GM19238 (cell line): ENCODE measurements around the gene OR10H2.
"Not testable (repeated sequence)": the region's sequence is repeated elsewhere in the genome, so short reads cannot be mapped to it uniquely, and the experiment has no call there.

ENCODE experiments used
- DNase-seq: peaks from one replicate; pipeline ENCODE4 v3.0.0; 2011; ENCODE audit warnings: low spot score; ENCODE audit not compliant: insufficient read length

Gene OR10H2, protein sequence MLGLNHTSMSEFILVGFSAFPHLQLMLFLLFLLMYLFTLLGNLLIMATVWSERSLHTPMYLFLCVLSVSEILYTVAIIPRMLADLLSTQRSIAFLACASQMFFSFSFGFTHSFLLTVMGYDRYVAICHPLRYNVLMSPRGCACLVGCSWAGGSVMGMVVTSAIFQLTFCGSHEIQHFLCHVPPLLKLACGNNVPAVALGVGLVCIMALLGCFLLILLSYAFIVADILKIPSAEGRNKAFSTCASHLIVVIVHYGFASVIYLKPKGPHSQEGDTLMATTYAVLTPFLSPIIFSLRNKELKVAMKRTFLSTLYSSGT

DNA sequence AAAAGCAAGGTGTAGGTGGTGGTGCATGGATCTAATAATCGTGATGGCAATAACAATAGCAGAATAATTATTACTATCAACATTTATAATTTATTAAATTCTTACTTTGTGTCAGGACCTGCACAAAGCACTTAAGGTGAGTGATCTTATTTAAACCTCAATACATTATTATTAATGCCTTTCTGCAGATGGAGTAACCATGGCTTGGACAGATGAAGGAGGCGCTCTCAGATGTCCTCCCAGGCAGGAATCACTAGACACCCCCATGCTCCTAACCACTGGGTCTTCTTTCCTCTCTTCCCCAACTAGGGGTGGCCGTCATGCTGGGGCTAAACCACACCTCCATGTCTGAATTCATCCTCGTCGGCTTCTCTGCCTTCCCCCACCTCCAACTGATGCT is at the start of gene OR10H2:
Gene OR10H2, plus strand, starts transcription at position 301 of the 400 bp plus-strand sequence. Its CDS starts 20 bp downstream, at position 321.
- DNase-seq, result no peak

DNA sequence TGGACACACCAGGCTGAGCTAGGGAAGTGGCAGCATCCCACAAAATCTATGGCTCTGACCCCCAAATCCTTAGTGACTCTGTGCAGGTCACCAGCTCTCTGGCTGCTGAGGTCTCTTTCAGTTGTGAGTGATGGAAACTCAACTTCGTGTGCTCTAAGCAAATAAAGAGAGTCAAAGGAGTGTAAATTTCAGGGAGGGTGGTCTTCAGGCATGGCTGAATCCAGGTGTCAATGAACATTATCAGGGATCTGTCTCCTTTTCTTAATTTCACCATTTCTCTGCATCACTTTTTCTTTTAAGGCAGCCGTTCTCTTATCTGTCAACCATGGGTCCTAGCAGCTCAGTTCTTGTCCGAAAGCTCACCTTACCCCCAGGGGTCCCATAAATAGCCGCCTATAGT is 48.7 kb upstream of the OR10H2 start:
- DNase-seq, result no peak

DNA sequence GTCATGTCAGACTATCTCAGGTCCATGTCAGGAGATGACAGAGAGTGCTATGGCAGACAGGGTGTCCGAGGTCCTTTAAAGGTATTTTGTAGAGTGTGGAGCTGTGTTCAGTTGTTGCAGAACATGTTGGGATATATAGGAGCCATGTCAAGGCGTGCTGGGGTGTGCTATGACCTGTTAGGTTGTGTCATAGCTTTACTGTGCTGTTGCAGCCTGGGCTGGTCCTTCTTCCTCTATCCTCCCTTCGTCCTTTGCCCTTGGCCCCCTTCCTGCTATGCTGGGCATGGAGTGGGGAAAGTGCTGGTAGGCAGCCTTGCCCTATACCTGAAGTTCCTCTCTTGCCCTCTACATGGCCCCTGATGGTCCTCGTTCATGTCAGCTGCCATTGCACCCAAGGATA is 48.0 kb upstream of the OR10H2 start:
- DNase-seq, result not testable (repeated sequence)

DNA sequence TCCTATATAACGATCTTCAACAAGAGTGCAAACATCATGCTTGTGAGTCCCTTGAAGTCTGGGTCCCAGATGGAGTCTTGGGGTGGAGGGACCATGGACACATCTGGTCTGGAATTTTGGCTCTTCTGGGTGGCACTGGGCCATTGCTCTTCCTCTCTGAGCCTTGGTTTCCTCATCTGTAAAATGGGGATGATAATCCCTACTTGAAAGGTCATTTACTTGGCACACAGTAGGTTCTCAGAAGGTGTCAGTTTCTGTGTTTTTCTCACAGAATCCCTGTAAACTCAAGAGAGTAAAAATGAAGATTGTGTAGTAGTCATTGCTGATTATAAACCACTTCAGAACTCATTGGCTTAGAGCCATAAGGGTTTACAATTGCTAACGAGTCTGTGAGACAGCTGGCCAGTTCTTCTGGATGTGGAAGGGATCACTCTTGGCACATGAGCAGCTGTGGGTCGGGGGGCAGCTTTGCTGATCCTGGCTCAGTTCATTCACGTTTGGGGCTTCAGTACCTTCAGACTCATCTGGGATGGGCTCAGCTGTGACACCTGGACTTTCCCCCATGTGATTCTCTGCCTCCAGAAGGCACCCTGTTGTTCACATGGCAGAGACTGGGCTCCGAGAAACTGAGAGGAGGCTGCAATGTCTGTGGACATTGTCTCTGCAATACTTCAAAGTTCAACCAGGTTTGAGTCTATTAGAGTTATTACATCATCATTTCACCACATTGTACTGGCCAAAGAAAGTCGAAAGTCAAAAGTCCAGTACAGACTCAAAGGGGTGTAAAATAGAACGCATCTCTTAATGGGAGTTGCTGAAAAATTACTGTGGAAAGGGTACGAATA is 47.1 kb upstream of the OR10H2 start:
- no peak for DNase-seq

DNA sequence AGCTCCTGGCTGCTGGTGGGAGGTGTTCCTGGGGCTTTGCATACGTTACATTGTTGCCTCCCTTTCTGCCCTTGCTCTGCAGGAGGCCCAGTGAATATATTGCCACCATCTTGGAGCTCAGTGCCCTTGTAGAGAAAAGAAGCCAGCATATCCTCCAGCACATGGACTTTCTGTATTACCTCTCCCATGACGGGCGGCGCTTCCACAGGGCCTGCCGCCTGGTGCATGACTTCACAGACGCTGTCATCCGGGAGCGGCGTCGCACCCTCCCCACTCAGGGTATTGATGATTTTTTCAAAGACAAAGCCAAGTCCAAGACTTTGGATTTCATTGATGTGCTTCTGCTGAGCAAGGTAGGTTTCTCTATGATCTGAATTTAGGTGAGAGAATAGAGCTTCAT is 44.4 kb upstream of the OR10H2 start:
- DNase-seq, result no peak

DNA sequence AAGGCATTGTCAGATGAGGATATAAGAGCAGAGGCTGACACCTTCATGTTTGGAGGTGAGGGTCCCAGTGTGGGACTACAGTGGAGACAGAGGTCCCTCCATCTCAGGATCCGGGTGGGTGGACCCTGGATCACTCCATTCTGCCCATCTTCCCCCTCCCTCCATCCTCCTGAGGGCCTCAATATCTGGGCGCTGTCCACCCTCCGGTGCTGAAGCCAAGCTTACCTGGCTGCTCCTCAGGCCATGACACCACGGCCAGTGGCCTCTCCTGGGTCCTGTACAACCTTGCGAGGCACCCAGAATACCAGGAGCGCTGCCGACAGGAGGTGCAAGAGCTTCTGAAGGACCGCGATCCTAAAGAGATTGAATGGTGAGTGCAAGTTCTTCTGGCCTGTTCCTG is 43.0 kb upstream of the OR10H2 start:
- DNase-seq, result no peak

DNA sequence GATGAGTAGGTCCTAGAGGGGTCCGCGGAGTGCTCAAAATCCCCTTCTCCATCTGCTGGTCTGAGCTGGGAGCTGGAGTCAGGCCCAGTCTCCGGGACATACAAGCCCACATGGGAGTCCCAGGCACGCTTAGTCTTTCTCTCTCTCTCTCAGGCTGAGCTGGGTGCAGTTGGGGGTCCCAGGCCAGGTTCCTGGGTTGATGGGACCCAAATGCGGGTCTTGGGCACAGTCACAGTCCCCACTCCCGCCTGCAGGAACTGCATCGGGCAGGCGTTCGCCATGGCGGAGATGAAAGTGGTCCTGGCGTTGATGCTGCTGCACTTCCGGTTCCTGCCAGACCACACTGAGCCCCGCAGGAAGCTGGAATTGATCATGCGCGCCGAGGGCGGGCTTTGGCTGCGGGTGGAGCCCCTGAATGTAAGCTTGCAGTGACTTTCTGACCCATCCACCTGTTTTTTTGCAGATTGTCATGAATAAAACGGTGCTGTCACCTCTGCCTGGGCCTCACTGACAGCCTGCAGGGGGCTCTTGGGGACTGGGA is 31.1 kb upstream of the OR10H2 start:
- DNase-seq, result no peak

DNA sequence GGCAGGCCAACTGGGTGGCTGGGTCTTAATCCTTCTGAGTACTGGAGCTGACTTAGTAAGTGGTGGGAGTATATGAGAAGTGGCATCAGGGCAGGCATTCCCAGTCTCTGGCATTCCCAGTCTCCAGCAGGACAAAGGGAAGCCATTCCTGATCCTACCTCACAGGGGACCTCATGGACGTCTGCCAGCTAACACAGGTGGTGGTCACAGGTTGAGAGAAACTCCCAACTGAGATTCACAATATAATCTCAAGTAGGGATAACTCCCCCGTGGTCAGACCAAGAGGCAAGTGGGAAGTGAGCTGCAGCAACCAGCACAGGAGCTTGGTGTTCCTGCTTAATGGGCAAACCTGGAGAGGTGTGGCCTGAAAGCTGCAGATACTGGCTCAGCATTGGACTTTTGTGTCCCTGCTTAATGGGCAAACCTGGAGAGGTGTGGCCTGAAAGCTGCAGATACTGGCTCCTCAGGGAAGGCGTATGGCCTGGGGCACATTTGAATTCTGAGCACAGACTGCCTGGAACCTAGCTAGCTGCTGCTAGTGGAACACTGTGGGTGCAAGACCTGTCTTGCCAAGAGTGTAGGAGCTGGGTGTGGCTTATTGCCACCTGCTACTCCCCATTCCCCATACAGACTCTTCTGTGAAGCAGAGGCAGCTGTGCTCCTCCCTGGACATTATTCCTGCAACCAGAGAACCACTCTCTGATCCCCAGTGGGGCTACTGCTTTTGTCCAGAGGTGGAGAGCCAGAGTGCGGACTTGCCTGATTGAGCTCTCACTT is 25.9 kb upstream of the OR10H2 start:
- DNase-seq, result no peak

DNA sequence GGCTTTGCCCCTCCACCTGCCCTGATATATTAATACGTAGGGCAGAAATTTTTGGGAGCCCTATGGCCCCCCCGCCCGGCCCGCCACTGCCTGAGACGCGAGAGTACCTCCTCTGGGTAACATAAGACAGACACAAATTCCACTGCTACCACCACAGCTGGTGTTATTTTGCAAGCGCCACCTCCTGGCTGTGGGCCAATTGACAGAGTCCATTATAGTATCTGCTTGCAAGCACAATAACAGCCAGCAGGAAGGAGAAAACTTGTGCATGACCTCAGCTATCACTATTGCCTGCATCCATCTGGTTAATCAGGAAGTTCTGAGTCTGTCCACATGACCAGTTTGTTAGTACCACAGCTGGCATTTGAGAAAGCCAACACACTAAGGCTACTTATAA is 25.3 kb upstream of the OR10H2 start:
- DNase-seq, result no peak

DNA sequence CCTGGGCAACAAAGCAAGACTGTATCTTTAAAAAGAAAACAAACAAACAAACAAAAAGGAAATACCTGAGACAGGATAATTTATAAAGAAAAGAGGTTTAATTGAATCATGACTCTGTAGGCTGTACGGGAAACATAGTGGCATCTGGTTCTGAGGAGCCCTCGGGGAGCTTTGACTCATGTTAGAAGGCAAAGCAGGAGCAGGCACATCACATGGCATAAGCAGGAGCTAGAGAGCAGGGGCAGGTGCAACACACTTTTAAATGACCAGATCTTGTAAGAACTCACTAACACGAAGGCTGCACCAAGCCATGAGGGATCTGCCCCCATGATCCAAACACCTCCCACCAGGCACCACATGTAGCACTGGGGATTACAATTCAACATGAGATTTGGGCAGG is 13.2 kb upstream of the OR10H2 start:
- no peak for DNase-seq

DNA sequence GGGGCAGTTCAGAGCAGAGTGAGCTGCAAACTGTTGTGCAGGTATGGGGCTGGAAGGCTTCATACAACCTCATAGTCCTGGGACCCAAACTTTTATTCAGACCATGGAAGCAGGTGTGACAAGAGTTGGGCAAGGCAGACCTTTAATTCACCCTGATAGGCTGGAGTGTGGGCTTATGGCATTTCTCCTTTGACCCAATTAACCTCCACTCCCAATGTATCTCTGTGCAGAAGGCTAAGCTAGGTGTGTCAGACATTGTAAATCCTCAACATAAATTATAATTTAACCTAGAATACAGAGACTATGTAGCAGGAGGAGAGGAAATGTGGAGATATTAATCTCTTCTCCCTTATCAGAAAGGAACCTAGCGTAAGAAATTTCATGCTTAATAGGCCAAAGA is 12.2 kb upstream of the OR10H2 start:
- DNase-seq, result no peak

DNA sequence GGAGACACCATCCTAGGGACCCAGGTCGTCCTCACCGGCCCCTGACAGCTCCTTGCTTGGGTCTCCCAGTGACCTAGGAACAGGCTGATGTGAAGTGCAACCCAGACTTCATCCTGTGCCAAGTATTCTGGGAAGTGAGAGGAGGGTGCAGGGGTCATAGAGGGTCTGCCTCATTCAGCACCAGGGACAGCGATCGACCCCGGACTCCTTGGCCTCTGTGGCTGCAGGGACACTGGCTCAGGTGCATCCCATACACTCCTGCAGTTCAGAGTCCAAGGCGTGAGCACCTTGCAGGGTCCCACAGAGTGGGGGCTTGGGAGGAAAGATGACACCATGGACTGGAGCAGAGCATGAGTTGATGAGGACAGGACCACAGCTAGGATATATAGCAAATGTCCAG is 10.0 kb upstream of the OR10H2 start:
- DNase-seq, result no peak

DNA sequence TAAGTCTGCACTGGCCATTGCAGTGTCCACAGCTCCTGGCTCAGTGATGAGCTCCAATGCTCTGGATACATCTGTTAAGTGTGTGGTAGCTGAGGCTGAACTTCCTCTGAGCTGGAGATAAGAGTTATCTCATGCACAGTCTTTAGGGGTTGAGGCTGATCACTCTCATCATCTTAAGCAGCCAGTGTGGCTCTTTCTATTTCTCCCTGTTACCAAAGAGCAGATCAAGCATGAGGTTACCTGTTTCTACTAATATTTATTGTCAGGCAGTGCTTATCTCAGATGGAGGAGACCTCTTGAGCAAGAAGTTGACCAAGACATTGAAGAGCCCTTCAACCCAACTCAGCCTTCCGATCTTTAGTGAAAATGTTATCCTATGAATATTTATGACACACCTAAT is 6.6 kb upstream of the OR10H2 start:
- DNase-seq, result no peak

DNA sequence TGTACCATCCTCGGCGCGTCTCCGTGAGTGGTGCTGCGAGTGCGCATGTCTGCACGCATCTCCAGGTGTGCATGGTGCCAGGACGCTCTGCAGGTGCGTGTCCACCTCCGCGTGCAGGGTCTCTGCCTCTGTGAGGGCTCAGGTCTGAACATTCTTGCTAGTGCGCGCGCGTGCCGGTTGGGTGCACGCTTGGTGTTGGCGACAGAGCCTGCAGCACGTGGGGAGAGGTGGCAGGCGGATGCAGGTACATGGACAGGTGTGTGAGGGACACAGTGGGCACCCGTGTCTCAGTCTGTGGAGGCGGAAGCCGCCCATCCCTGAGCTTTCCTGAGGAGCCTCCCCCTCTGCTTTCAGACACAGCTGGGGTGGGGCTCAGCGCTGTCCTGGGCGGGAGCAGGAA is 4.9 kb upstream of the OR10H2 start:
- no peak for DNase-seq

DNA sequence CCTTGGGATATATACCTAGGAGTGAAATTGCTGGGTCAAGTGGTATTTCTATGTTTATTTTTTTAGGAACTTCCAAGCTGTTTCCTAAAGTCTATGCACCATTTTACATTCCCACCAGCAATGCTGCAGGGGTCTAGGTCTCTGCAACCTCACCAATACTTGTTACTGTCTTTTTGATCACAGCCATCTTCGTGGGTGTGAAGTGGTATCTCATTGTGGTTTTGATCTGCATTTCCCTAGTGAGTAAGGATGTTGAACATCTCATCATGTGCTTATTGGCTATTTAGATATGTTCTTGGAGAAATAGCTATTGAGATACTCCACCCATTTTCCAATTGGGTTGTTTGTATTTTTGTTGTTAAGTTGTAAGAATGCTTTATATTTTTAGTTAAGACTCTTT is 2.7 kb downstream of the OR10H2 start:
- no peak for DNase-seq

DNA sequence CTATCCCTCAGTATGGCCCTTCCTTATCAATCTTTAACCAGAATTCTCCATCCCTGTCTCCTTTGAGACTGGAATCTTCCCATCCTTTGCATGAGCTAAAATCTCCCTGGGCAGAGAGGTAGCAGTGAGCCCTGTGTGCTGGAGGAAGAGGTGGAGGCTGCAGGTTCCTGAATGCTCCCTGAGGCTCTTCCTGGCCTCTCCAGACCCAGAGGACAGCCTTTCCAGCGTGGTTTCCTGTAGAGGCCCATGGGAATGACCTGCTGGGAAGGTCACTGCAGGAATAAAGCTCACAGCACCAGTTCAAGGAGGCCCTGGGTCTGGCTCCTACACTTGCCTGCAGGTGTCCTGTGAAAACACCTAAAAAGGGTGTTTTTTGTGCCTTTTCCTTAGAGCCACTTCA is 4.6 kb downstream of the OR10H2 start:
- DNase-seq, result no peak

DNA sequence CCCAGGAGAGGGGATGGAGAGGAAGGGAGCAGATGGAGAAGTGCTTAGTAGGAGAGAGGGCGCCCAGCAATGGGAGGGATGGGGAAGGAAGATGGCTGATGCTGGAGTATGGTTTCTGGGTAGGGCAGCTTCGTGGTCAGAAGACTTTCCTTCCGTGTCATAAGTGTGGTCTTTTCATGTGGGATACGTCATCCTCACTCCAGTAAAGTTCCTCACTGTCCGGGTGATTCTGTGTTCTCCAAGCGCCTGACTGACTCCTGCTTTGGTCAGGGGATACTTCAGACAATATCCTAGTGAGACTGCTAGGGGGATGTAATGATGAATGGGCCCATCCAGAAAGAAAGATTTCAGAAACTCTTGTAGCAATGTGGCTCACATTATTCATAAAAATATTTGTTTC is 6.1 kb downstream of the OR10H2 start:
- no peak for DNase-seq

DNA sequence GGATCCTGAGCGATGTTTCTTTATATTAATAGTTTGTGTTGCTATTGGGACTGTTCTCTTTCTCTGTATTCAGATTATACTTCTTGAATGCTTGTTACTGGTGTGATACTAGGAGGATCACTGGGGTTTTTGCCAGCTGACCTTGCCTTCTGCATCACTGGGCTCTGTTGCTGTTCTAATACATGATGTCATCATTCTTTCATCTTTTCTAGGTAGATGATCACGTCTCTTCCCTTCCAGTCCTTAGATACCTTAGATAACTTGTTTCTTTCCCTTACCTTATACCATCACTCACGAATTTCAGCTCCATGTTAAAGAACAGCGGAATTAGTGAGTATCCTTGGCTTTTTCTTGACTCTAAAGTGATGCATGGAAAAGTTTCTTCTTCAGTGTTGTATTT is 9.9 kb downstream of the OR10H2 start, which contains the start of gene OR10H3:
Gene OR10H3, plus strand, starts transcription at position 264 of the 400 bp plus-strand sequence. CDS start 3,408 bp downstream, outside the sequence.
- DNase-seq, result no peak

DNA sequence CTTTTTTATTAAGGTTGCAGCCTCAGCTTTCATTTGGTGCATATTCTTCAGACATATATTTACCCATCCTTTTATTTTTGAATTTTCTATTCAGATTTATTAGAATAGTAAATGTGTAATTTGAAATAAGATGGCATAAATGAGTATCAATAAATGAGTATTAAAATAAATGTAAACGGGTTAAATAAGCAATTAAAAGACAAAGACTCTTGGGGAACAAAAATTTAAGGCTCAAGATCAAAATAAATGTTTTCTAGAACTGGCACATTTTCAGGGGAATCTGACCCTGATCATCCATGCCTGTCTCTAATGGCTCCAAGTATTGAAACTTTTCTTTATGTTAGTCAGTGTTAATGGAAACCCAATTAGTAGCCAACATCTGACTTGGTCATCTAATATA is 13.0 kb downstream of the OR10H2 start:
- no peak for DNase-seq

DNA sequence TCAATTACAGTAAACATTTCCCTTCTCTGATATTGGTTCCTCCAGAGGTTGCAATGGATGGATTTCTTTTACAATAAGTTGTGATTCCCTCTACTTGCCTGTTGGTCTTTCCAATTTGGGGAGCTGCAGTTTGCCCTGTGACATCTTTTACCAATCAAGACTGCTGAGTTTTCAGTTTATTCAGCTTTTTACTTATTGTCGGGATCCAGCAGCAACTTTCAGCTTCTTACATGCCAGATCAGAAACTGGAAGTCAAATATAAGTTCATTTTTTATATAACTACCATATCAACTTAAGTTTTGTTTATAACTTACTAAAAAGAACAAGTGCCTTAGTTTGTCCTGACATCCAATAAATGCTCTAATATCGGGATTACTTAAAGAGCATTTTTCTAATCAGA is 20.4 kb downstream of the OR10H2 start:
- no peak for DNase-seq

DNA sequence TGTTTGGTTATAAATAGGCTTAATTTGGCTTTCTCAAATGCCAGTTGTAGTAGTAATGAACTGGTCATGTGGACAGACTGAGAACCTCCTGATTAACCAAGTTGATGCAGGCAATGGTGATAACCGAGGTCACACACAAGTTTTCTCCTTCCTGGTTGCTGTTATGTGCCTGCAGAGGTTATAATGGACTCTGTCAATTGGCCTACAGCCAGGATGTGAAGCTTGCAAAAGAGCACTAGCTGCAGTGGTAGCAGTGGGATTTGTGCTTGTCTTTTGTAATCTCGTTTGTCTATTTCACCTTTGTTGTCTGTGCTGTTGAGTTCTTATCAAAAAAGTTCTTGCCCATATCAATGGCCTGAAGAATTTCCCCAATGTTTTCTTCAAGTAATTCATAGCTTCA is 30.6 kb downstream of the OR10H2 start:
- no peak for DNase-seq
